ENCODE measurements around the gene ZNF511.

Gene ZNF511

DNA sequence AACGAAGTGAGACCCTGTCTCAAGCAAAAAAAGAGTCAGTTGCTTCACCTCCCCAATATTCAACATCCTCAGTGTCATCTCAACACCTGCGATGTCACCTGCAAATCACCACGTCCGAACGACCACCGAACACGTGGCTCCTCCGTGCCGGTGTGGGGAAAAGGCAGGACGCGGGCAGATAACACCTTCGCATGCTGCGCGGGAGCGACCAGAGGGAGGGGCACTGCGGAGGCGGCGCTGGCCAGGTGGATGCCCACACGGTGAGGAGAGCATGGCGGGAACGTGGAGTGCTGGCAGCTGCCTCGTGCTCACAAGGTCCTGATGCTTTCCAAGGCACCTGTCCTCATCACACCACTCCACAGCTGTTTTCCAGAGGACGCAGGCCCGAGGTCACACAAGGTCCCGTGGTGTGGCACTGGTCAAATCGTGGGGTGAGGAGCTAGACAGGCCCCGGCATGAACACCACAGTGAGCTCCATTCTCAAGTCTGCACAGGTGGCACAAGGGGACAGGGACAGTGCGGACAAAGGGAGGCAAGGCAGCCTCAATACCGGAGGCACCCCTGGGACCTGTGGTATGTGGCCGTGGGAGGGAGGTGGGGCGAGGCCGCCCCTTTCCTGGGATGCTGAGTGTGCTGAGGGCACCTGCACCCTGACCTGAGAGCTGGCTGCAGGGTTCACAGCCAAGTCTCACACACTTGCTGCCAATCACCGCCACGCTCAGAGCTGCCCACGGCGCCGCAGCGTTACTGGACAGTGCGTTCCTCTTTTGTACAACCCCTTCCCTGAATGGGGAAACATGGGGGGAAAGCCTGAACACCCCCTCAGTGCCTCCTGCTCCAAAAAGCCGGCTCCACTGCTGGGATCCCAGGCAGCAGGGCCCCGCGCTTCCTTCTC lies 13.0 kb upstream of the ZNF511 start:
- H3K9me3 Mint-ChIP-seq = no peaks in the 10 kb centered on the region

DNA sequence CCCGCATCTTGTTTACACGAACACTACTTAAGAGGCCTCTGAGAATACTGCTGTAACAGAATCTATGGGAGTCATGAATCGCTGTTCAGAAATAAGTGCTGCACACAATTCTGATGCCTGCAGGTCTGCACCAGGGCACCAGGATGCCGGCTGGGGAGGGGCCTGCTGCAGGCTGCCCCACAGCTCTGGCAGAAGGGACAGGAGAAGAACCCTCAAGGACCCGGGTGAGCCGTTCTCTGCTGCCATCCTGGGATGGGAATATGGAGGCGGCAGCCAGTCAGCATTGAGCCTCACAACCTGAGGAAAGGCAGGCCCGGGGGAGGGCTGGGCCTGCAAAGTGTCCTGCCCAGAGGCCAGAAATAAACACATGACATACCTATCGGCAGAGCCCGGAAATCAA lies 11.2 kb upstream of the ZNF511 start:
- H3K36me3 Mint-ChIP-seq (ENCODE audit: low read depth) = peaks cover 56% of the 10 kb centered on the region
- no peaks in the 10 kb centered on the region for H3K9me3 Mint-ChIP-seq
- H3K4me1 Mint-ChIP-seq (ENCODE audit: low read depth) = peaks cover 20% of the 10 kb centered on the region
- no peak overlapping the region for H3K4me3 Mint-ChIP-seq
- no peaks in the 10 kb centered on the region for H3K27me3 Mint-ChIP-seq
- no peak overlapping the region for H3K27ac Mint-ChIP-seq

More for the DNA sequence above, 13.0 kb upstream of the ZNF511 start:
- peaks cover 19% of the 10 kb centered on the region for H3K4me1 Mint-ChIP-seq (ENCODE audit: low read depth)
- no peaks in the 10 kb centered on the region for H3K27me3 Mint-ChIP-seq
- H3K36me3 Mint-ChIP-seq (ENCODE audit: low read depth) = peaks cover 52% of the 10 kb centered on the region
- no peak overlapping the region for H3K4me3 Mint-ChIP-seq
- no peak overlapping the region for H3K27ac Mint-ChIP-seq

DNA sequence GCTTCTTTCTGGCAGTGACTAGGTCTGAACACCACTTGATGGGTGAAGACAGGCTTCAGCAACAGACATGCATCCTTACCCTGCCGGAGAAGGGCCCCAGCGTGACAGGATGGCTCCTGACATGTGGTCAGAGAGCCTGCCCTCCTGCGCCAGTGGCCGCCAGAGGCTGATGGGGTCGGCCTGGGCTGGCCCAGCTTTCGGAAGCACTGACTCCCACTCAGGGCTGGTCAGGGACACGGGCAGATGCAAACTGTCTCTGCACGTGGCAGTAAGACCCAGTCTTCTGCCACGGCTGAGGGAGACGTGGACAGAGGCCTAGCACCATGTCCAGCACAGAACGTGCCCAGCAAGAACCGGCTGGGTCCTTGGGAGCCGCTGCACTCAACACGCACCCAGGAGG lies 10.2 kb upstream of the ZNF511 start:
- Mint-ChIP-seq H3K4me1 (ENCODE audit: low read depth) (peaks cover 16% of the 10 kb centered on the region), H3K27ac (no peak overlapping the region), H3K27me3 (no peaks in the 10 kb centered on the region), H3K36me3 (ENCODE audit: low read depth) (peaks cover 57% of the 10 kb centered on the region), H3K9me3 (no peaks in the 10 kb centered on the region), H3K4me3 (no peak overlapping the region)

DNA sequence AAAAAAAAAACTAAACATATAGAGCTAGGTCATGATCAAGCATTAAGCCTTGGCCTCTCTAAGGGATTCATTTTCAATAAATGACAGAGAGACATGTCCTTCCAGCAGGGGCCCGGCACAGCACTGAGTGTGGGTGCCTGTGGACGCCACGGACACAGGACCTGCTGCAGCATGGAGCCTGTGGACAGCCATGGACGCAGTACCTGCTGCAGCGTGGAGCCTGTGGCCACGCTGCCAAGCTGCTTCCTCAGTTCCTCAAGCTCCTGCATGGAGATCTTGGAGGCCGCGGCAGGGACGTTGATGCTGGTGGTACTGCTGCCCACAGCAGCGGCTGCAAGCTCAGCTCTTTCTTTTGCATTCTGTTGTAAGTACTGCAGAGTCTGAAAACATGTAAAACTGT lies 9.5 kb upstream of the ZNF511 start:
- no peak overlapping the region for H3K27ac Mint-ChIP-seq
- no peak overlapping the region for H3K4me3 Mint-ChIP-seq
- peaks cover 57% of the 10 kb centered on the region for H3K36me3 Mint-ChIP-seq (ENCODE audit: low read depth)
- H3K4me1 Mint-ChIP-seq (ENCODE audit: low read depth) = peaks cover 13% of the 10 kb centered on the region
- no peaks in the 10 kb centered on the region for H3K9me3 Mint-ChIP-seq
- no peaks in the 10 kb centered on the region for H3K27me3 Mint-ChIP-seq

DNA sequence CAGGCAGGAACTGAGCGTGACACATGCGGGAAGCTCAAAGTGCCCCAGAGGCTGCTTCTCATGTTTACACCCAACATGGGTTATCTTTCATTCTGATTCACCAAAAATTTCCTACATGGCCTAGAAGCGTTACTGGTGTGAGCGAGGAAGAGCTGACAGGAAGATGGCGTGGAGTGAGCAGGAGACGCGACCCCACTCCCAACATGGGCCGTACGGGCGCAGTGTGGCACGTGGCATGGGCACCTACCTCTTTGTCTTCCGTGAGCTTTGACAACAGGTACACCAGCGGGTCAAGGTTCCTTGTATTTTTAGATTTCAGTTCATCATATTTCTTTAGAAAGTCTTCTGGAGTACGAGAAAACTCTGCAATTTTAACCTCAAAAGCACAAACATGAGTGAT lies 9.0 kb upstream of the ZNF511 start:
- no peaks in the 10 kb centered on the region for H3K9me3 Mint-ChIP-seq
- no peaks in the 10 kb centered on the region for H3K27me3 Mint-ChIP-seq
- no peak overlapping the region for H3K4me3 Mint-ChIP-seq
- H3K36me3 Mint-ChIP-seq (ENCODE audit: low read depth) = peaks cover 51% of the 10 kb centered on the region
- no peak overlapping the region for H3K27ac Mint-ChIP-seq
- H3K4me1 Mint-ChIP-seq (ENCODE audit: low read depth) = peaks cover 12% of the 10 kb centered on the region

DNA sequence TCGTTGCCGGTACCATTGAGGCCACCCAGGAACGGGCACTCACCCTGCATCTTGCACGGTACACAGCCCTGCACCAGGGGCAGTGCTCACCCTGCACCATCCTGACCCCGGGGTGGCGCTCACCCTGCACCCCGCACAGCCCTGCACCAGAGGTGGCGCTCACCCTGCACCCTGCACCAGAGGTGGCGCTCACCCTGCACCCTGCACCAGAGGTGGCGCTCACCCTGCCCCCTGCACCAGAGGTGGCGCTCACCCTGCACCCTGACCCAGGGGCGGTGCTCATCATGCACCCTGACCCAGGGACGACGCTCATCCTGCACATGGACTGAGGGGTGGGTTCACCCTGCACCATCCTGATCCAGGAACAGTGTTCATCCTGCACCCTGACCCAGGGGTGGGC lies 6.5 kb upstream of the ZNF511 start:
- Mint-ChIP-seq H3K27me3 (no peaks in the 10 kb centered on the region), H3K4me1 (ENCODE audit: low read depth) (peaks cover 33% of the 10 kb centered on the region), H3K9me3 (no peaks in the 10 kb centered on the region), H3K36me3 (ENCODE audit: low read depth) (peaks cover 42% of the 10 kb centered on the region), H3K4me3 (no peak overlapping the region), H3K27ac (no peak overlapping the region)

DNA sequence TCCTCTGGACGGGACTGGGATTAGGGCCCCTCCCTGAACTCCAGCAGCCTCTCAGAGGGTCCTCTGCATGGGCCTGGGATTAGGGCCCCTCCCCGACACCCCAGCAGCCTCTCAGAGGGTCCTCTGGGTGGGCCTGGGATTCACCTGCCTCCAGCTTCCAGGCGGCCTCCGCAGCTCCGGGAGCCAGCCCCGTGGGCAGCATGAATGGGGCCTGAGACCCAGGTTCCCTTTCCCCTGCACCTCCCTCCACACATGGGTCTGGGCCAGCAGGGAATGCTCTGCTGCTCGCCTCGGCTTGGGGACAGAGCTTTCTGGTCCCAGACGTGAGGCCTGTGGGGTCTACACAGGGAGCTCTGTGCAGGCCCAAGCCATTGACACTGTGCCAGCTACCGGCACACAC lies 5.5 kb upstream of the ZNF511 start:
- Mint-ChIP-seq H3K4me3 (no peak overlapping the region), H3K36me3 (ENCODE audit: low read depth) (peaks cover 32% of the 10 kb centered on the region), H3K4me1 (ENCODE audit: low read depth) (peaks cover 42% of the 10 kb centered on the region), H3K27me3 (no peaks in the 10 kb centered on the region), H3K9me3 (no peaks in the 10 kb centered on the region), H3K27ac (no peak overlapping the region)

GRCh38 chr10:133306097-133306476 lies 2.6 kb upstream of the ZNF511 start:
- Mint-ChIP-seq H3K4me3 (no peak overlapping the region), H3K36me3 (ENCODE audit: low read depth) (peaks cover 18% of the 10 kb centered on the region), H3K9me3 (no peaks in the 10 kb centered on the region), H3K27me3 (no peaks in the 10 kb centered on the region), H3K4me1 (ENCODE audit: low read depth) (peaks cover 43% of the 10 kb centered on the region), H3K27ac (no peak overlapping the region)

DNA sequence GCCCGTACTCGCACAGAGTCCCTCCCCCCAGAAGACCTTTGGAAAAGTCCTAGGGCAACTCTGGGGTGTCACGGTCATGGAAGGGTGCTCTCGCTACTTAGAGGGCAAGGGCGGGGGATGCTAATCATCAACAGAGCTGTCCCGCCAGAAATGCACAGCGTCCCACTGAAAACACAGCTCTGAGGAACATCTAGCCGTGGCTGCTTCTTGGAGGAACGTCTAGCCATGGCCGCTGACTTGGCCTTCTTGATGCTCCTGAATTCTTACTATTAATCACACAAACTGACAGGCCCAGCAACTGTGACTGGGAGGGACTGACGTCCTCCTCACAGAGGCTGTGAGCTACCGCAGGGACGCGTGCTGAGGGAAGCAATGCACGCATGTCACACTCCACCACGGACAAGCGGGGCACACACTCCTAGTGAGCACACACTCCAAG lies 1.8 kb upstream of the ZNF511 start:
- Mint-ChIP-seq H3K4me1 (ENCODE audit: low read depth) (peaks cover 43% of the 10 kb centered on the region), H3K9me3 (no peaks in the 10 kb centered on the region), H3K4me3 (peak overlapping the region; percentile 99), H3K27ac (peak overlapping the region; percentile 50), H3K36me3 (ENCODE audit: low read depth) (peaks cover 25% of the 10 kb centered on the region), H3K27me3 (no peaks in the 10 kb centered on the region)

DNA sequence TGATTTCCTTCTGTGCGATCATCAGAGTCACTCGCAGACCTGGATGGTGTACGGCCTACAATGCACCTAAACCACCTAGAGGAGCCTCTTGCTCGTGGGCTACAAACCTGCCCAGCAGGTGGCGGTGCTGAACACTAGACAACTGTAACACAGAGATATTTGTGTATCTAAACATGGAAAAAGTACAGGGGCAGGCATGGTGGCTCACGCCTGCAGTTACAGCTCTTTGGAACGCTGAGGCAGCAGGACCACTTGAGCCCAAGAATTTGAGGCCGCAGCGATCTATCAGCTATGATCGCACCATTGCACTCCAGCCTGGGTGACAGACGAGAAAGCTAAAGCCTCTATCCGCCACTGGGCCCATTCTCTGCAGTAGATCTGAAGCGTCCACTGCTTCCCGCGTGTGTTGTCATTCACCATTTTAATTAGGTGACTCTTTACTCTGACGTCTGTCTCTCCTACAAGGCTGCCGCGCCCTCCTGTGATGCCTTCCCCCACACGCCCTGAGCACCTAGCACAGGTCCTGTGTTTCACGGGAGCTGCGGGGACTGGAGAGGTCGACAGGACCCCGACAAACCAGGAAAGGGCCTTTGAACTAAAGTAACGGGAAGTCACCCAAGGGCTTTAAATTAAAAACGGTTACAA lies 816 bp upstream of the ZNF511 start:
- Mint-ChIP-seq H3K4me3 (peak overlapping the region; percentile 99), H3K9me3 (no peaks in the 10 kb centered on the region), H3K27ac (peak overlapping the region; percentile 98), H3K36me3 (ENCODE audit: low read depth) (peaks cover 28% of the 10 kb centered on the region), H3K4me1 (ENCODE audit: low read depth) (peaks cover 39% of the 10 kb centered on the region), H3K27me3 (no peaks in the 10 kb centered on the region)

GRCh38 chr10:133309100-133309719 lies 496 bp downstream of the ZNF511 start:
- Mint-ChIP-seq H3K27me3 (no peaks in the 10 kb centered on the region), H3K27ac (peak overlapping the region; percentile 55), H3K4me3 (peak overlapping the region; percentile 72), H3K4me1 (ENCODE audit: low read depth) (peaks cover 38% of the 10 kb centered on the region), H3K9me3 (no peaks in the 10 kb centered on the region), H3K36me3 (ENCODE audit: low read depth) (peaks cover 24% of the 10 kb centered on the region)

DNA sequence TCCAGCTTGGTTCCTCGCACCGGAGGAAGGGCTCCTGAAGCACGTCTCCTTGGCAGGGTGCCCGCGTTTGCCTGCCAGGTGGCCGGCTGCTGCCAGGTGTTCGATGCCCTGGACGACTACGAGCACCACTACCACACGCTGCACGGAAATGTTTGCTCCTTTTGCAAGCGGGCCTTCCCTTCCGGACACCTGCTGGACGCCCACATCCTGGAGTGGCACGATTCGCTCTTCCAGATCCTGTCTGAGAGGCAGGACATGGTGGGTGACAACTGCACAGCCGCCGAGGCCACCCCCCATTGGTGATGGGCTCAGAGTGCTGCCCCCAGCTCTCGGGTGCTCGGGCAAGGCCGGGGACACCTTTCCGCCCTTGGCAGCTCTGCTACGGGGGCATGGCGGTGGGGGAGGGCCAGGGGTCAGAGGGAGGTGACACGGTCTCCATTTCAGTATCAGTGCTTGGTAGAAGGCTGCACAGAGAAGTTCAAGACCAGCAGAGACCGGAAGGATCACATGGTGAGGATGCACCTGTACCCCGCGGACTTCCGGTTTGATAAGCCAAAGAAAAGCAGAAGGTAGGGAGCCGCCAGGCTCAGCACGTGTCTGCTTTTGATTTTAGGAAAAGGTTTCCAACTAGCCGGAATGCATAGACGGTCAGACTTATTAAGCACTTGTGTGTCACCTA lies 1.1 kb downstream of the ZNF511 start:
- H3K9me3 Mint-ChIP-seq = no peaks in the 10 kb centered on the region
- no peaks in the 10 kb centered on the region for H3K27me3 Mint-ChIP-seq
- peak overlapping the region; percentile 55 for H3K27ac Mint-ChIP-seq
- H3K4me1 Mint-ChIP-seq (ENCODE audit: low read depth) = peaks cover 38% of the 10 kb centered on the region
- peak overlapping the region; percentile 72 for H3K4me3 Mint-ChIP-seq
- H3K36me3 Mint-ChIP-seq (ENCODE audit: low read depth) = peaks cover 27% of the 10 kb centered on the region

- H3K4me3 Mint-ChIP-seq = no peak overlapping the region
- H3K4me1 Mint-ChIP-seq (ENCODE audit: low read depth) = peaks cover 33% of the 10 kb centered on the region
- H3K9me3 Mint-ChIP-seq = no peaks in the 10 kb centered on the region
- H3K36me3 Mint-ChIP-seq (ENCODE audit: low read depth) = peaks cover 23% of the 10 kb centered on the region
- no peaks in the 10 kb centered on the region for H3K27me3 Mint-ChIP-seq
- H3K27ac Mint-ChIP-seq = no peak overlapping the region
Observed at GRCh38 chr10:133310399-133310755, 1.7 kb downstream of the ZNF511 start.

DNA sequence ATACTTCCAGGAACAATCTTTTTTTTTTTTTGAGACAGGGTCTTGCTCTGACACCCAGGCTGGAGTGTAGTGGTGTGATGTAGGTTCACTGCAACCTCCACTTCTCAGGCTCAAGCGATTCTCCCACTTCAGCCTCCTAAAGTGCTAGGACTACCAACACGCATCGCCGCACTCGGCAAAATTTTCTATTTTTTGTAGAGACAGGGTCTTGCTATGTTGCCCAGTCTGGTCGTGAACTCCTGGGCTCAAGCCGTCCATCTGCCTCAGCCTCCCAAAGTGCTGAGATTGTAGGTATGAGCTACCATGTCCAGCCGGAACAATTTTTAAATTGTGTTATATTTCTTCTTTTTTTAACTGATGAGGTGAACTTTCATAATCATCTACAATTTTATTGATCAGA lies 2.1 kb downstream of the ZNF511 start:
- Mint-ChIP-seq H3K36me3 (ENCODE audit: low read depth) (peaks cover 21% of the 10 kb centered on the region), H3K27ac (no peak overlapping the region), H3K9me3 (no peaks in the 10 kb centered on the region), H3K4me3 (no peak overlapping the region), H3K4me1 (ENCODE audit: low read depth) (peaks cover 29% of the 10 kb centered on the region), H3K27me3 (no peaks in the 10 kb centered on the region)

- peaks cover 23% of the 10 kb centered on the region for H3K4me1 Mint-ChIP-seq (ENCODE audit: low read depth)
- H3K36me3 Mint-ChIP-seq (ENCODE audit: low read depth) = peaks cover 21% of the 10 kb centered on the region
- no peak overlapping the region for H3K4me3 Mint-ChIP-seq
- no peak overlapping the region for H3K27ac Mint-ChIP-seq
- no peaks in the 10 kb centered on the region for H3K9me3 Mint-ChIP-seq
- H3K27me3 Mint-ChIP-seq = no peaks in the 10 kb centered on the region
Observed at GRCh38 chr10:133311570-133311969, 2.9 kb downstream of the ZNF511 start.
